ENCODE measurements around the gene OLFM3.

The OLFM3 gene

GRCh38 chr1:101905283-101905835 lies 91.4 kb downstream of the OLFM3 start:
- in situ Hi-C loops (cut with MboI; ENCODE audit: low pct_unique_long_range_greater_than_20kb, low sequenced_read_pairs, unreplicated experiment): no loop called here
- TF ChIP-seq CTCF (IDR thresholded peaks at IDR 0.05; ENCODE audit: extremely low read depth, insufficient read depth, missing control alignments): no peak
- no peak for DNase-seq (ENCODE audit: low spot score)

GRCh38 chr1:101902199-101902598 lies 94.5 kb downstream of the OLFM3 start:
- no peak for TF ChIP-seq CTCF (IDR thresholded peaks at IDR 0.05; ENCODE audit: extremely low read depth, insufficient read depth, missing control alignments)
- no peak for DNase-seq (ENCODE audit: low spot score)
- in situ Hi-C loops (cut with MboI; ENCODE audit: low pct_unique_long_range_greater_than_20kb, low sequenced_read_pairs, unreplicated experiment): no loop called here

GRCh38 chr1:101898137-101898536 lies 98.6 kb downstream of the OLFM3 start:
- in situ Hi-C loops (cut with MboI; ENCODE audit: low pct_unique_long_range_greater_than_20kb, low sequenced_read_pairs, unreplicated experiment): no loop called here
- TF ChIP-seq CTCF (IDR thresholded peaks at IDR 0.05; ENCODE audit: extremely low read depth, insufficient read depth, missing control alignments): no peak
- no peak for DNase-seq (ENCODE audit: low spot score)

GRCh38 chr1:101884621-101885020 lies 112.1 kb downstream of the OLFM3 start:
- DNase-seq (ENCODE audit: low spot score): no peak
- in situ Hi-C loops (cut with MboI; ENCODE audit: low pct_unique_long_range_greater_than_20kb, low sequenced_read_pairs, unreplicated experiment): no loop called here
- no peak for TF ChIP-seq CTCF (IDR thresholded peaks at IDR 0.05; ENCODE audit: extremely low read depth, insufficient read depth, missing control alignments)

GRCh38 chr1:101875891-101876290 lies 120.8 kb downstream of the OLFM3 start:
- DNase-seq (ENCODE audit: low spot score): no peak
- in situ Hi-C loops (cut with MboI; ENCODE audit: low pct_unique_long_range_greater_than_20kb, low sequenced_read_pairs, unreplicated experiment): no loop called here
- TF ChIP-seq CTCF (IDR thresholded peaks at IDR 0.05; ENCODE audit: extremely low read depth, insufficient read depth, missing control alignments): no peak

GRCh38 chr1:101873672-101874071 lies 123.1 kb downstream of the OLFM3 start:
- TF ChIP-seq CTCF (IDR thresholded peaks at IDR 0.05; ENCODE audit: extremely low read depth, insufficient read depth, missing control alignments): no peak
- in situ Hi-C loops (cut with MboI; ENCODE audit: low pct_unique_long_range_greater_than_20kb, low sequenced_read_pairs, unreplicated experiment): no loop called here
- no peak for DNase-seq (ENCODE audit: low spot score)

- no peak for DNase-seq (ENCODE audit: low spot score)
- TF ChIP-seq CTCF (IDR thresholded peaks at IDR 0.05; ENCODE audit: extremely low read depth, insufficient read depth, missing control alignments): no peak
- in situ Hi-C loops (cut with MboI; ENCODE audit: low pct_unique_long_range_greater_than_20kb, low sequenced_read_pairs, unreplicated experiment): no loop called here
These were observed 136.8 kb downstream of the OLFM3 start for GRCh38 chr1:101859941-101860340.
